Sigmoid colon (tissue), 4 donors: ENCODE measurements around the gene MYL5.
"Not testable (repeated sequence)": the region's sequence is repeated elsewhere in the genome, so short reads cannot be mapped to it uniquely, and the experiment has no call there.

Source experiments
- EP300 ChIP-seq, 4 donors: sonication (generic); formaldehyde crosslinking; IDR thresholded peaks; one replicate each; pipeline ENCODE4 v1.6.1; 2017; ENCODE audit warnings: antibody characterized with exemption in 4 of 4
- POLR2A ChIP-seq, 2 donors: fragments of 450-650 bp; IDR thresholded peaks; one replicate each; pipeline ENCODE4 v1.6.1; 2016; ENCODE audit warnings: antibody characterized with exemption in 2 of 2, mild to moderate bottlenecking in 2 of 2, moderate library complexity in 2 of 2
- POLR2AphosphoS5 ChIP-seq, 4 donors: sonication (generic); formaldehyde crosslinking; IDR thresholded peaks; one replicate each; pipeline ENCODE4 v1.6.1; 2017; ENCODE audit warnings: antibody characterized with exemption in 4 of 4
- TF ChIP-seq, protein P1 (sequence below), 4 experiments: fragments of 450-650 bp in 3 of 4; fragments of 200-600 bp in 1 of 4; IDR thresholded peaks; one replicate each; pipeline ENCODE4 v1.5.1; 2016 to 2019; ENCODE audit warnings: antibody characterized with exemption in 4 of 4, mild to moderate bottlenecking in 3 of 4, moderate library complexity in 2 of 4

DNA sequence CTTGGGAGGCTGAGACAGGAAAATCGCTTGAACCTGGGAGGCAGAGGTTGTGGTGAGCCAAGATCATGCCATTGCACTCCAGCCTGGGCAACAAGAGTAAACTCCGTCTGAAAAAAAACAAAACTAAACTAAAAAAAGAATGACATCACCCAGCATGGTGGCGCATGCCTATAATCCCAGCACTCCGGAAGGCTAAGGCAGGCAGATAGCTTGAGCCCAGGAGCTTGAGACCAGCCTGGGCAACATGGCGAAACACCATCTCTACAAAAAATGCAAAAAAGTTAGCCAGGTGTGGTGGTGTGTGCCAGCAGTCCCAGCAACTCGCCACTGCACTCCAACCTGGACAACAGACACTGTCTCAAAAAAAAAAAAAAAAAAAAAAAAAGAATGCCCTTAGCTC lies 32.0 kb upstream of the MYL5 start:
- TF ChIP-seq, protein P1, sequence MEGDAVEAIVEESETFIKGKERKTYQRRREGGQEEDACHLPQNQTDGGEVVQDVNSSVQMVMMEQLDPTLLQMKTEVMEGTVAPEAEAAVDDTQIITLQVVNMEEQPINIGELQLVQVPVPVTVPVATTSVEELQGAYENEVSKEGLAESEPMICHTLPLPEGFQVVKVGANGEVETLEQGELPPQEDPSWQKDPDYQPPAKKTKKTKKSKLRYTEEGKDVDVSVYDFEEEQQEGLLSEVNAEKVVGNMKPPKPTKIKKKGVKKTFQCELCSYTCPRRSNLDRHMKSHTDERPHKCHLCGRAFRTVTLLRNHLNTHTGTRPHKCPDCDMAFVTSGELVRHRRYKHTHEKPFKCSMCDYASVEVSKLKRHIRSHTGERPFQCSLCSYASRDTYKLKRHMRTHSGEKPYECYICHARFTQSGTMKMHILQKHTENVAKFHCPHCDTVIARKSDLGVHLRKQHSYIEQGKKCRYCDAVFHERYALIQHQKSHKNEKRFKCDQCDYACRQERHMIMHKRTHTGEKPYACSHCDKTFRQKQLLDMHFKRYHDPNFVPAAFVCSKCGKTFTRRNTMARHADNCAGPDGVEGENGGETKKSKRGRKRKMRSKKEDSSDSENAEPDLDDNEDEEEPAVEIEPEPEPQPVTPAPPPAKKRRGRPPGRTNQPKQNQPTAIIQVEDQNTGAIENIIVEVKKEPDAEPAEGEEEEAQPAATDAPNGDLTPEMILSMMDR (IDR thresholded peaks at IDR 0.05), result not testable (repeated sequence)
- not testable (repeated sequence) for TF ChIP-seq POLR2A, EP300, POLR2AphosphoS5 (IDR thresholded peaks at IDR 0.05)
